Mammary epithelial cell (primary cell): ENCODE measurements around the gene SMIM3.

Experiments used
- CTCF ChIP-seq, 2 donors: IDR thresholded peaks in 1 of 2; conservative IDR thresholded peaks in 1 of 2; 2 replicates each; pipeline ENCODE4 v1.5.1; 2011 to 2012; ENCODE audit warnings: inconsistent platforms in 2 of 2, low read length in 2 of 2, mild to moderate bottlenecking in 2 of 2, control low read depth in 1 of 2, low read depth in 1 of 2; ENCODE audit not compliant: insufficient read depth in 1 of 2; ENCODE audit errors: extremely low read depth in 1 of 2
- EZH2 ChIP-seq: IDR thresholded peaks from 2 replicates; pipeline ENCODE4 v1.6.1; 2012; ENCODE audit warnings: low read length, inconsistent platforms, borderline replicate concordance

GRCh38 chr5:150780816-150781221 is 2.3 kb downstream of the SMIM3 start:
- TF ChIP-seq EZH2 (no peak), CTCF (conservative IDR thresholded peaks at IDR 0.05 in 1 of 2, IDR thresholded peaks at IDR 0.05 in 1 of 2; ENCODE audit: extremely low read depth in 1 of 2, insufficient read depth in 1 of 2, low read depth in 1 of 2, low read length in 2 of 2) (no peak)
